C4-2B (cell line): ENCODE data around the gene RMRP.
A peak's percentile ranks its signal among the peaks of the same experiment; 100 is the strongest.

ENCODE experiments used
- H3K27ac ChIP-seq: fragments of 450-650 bp; 2 replicates; pipeline ENCODE4 v1.5.1; 2017
- ZFX ChIP-seq: fragments of 450-650 bp; IDR thresholded peaks from 2 replicates; pipeline ENCODE4 v1.6.1; 2017
- TF ChIP-seq, protein P1 (sequence below): fragments of 450-650 bp; conservative IDR thresholded peaks from 2 replicates; pipeline ENCODE4 v1.5.1; 2017; ENCODE audit warnings: mild to moderate bottlenecking

RMRP gene

GRCh38 chr9:35658137-35658967 is 533 bp upstream of the RMRP start, which contains the start of gene CCDC107:
TSS of gene CCDC107 (plus strand) at chr9:35658292. CDS start at chr9:35658380, 88 bp downstream.
- TF ChIP-seq, protein P1, sequence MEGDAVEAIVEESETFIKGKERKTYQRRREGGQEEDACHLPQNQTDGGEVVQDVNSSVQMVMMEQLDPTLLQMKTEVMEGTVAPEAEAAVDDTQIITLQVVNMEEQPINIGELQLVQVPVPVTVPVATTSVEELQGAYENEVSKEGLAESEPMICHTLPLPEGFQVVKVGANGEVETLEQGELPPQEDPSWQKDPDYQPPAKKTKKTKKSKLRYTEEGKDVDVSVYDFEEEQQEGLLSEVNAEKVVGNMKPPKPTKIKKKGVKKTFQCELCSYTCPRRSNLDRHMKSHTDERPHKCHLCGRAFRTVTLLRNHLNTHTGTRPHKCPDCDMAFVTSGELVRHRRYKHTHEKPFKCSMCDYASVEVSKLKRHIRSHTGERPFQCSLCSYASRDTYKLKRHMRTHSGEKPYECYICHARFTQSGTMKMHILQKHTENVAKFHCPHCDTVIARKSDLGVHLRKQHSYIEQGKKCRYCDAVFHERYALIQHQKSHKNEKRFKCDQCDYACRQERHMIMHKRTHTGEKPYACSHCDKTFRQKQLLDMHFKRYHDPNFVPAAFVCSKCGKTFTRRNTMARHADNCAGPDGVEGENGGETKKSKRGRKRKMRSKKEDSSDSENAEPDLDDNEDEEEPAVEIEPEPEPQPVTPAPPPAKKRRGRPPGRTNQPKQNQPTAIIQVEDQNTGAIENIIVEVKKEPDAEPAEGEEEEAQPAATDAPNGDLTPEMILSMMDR = peak; percentile 70
- no peak for TF ChIP-seq ZFX
- peak within 1 kb of the TSS; percentile 80 for H3K27ac ChIP-seq

DNA sequence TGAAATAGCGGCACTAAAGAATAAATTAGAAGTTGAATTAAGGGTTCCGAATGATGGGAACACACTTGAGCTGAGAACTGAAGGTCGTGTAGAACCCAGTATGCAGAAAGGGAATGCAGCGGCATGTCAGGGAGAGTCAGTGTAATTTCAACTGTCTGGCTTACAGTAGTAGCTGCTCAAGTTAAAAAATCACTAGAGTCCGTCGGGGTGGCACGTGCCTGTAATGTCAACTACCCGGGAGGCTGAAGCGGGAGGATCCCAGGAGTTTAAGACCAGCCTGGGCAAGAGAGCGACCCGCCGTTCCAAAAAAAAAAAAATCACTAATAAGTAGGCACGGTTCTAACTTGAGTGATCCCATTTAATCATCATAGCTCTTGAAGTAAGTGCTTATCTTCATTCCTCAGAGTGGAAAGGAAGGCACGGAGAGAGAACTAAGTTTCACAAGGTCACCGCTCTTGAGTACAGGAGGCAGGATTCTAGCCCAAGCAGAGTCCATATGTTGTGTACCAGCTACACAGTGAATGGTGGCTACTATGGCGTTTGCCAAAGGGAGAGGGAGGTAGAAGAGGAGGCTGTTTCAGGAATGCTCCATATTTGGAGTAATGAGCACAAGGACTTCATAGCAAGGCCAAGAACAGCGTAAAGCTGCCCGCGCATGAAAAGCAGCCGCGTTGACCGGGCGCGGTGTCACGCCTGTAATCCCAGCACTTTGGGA is 831 bp downstream of the RMRP start:
- peak overlapping the region; percentile 80 for H3K27ac ChIP-seq

GRCh38 chr9:35656348-35656747 is 1.5 kb downstream of the RMRP start:
- no peak overlapping the region for H3K27ac ChIP-seq
- TF ChIP-seq ZFX = no peak
- TF ChIP-seq, protein P1 = no peak

More for the DNA sequence above, 831 bp downstream of the RMRP start:
- TF ChIP-seq, protein P1 = no peak
- no peak for TF ChIP-seq ZFX

- TF ChIP-seq ZFX = no peak
Observed at GRCh38 chr9:35653611-35654010, 4.2 kb downstream of the RMRP start.

DNA sequence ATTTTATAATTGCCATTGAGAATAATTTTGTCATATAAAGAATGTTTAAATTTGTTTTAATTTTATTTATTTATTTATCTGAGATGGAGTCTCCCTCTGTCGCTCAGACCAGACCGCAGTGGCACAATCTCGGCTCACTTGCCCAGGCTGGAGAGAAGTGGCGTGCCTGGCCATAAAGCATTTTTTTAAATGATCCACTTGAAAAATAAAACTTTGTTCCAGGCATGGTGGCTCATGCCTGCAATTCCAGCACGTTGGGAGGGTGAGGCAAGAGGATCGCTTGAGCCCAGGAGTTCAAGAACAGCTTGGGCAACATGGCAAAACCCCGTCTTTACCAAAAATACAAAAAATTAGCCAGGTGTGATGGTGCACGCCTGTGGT is 5.0 kb downstream of the RMRP start:
- TF ChIP-seq, protein P1 = no peak
- no peak for TF ChIP-seq ZFX
- H3K27ac ChIP-seq = no peak overlapping the region

More at GRCh38 chr9:35653611-35654010, 4.2 kb downstream of the RMRP start:
- no peak overlapping the region for H3K27ac ChIP-seq

DNA sequence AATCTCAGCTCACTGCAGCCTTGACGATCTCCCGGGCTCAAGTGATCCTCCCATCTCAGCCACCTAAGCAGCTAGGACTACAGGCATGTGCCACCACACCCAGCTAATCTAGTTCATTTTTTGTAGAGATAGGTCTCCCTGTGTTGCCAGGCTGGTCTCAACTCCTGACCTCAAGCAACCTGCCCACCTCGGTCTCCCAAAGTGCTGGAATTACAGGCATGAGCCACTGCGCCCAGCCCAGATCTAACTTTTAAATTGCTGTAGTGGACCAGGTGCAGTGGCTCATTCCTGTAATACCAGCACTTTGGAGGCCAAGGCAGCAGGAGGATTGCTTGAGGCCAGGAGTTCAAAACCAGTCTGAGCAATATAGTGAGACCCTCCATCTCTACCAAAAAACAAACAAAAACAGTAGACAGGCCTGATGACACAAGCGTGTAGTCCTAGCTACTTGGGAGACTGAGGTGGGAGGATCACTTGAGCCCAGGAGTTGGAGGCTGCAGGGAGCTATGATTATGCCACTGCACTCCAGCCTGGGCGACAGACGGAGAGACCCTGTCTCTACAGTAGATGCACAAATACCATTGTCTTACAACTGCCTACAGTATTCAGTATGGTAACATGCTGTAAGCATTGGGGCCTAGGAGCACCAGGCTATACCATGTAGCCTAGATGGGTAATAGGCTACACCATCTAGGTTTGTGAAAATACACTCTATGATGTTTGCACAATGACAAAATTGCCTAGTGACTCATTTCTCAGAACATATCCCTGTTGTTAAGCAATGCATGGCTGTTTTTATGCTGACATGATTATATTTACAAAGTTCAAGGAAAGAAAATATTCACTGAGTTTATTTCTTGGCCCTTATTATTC is 5.6 kb downstream of the RMRP start:
- no peak for TF ChIP-seq ZFX
- TF ChIP-seq, protein P1 = no peak
- no peak overlapping the region for H3K27ac ChIP-seq

DNA sequence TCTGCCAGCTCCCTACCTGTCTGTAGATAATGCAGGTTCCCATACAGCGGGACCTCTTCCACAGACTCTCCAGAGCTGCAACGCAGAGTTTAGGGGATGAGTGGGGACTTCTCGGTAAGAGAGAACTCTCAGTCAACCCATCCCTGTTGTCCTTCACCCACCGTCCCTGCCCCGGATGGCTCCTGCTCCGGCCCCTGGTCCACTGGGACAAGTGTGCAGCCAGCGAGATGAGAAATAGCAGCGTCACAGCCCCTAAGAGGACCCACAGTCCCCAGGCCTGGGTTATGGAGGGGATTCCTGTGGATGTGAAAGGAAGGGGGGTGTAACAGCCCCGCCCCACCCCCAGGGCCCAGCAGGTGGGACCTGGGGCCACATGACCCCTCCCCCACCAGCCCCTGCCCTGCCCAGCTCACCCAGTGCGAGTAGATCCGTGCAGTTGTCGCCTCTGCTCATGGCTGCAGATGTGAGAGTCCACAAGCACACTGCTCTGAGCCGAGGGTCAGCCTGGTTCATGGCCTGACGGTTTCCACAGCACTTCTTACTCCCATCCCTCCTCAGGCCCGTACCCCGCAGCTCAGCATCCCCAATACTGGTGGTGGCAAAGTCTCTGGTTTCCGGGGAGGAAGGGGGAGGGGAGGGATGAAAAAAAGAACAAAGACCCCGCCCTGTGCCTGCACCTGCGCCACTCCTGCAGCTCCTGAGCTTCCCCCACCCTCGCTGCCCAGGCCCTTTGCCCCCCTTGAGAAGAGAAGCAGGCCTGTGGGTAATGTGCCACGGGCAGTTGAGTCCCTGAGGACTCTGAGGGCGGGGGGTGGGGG is 7.3 kb downstream of the RMRP start, which contains the start of gene SIT1:
TSS of gene SIT1 (minus strand) at position 591 of the 818 bp plus-strand sequence. CDS start at position 513, 78 bp downstream.
- no peak within 1 kb of the TSS for H3K27ac ChIP-seq
- TF ChIP-seq ZFX = no peak
- TF ChIP-seq, protein P1 = no peak
